ENCODE data around the gene ADGRF1.
"Not testable (repeated sequence)": the region's sequence is repeated elsewhere in the genome, so short reads cannot be mapped to it uniquely, and the experiment has no call there.

Gene ADGRF1

GRCh38 chr6:47042275-47042791 is at the start of gene ADGRF1:
ADGRF1 (minus strand) TSS chr6:47042332; CDS start chr6:47029061, 13,271 bp downstream.
- no peak for DNase-seq

- DNase-seq: no peak
These were observed 48.7 kb upstream of the ADGRF1 start for GRCh38 chr6:47090881-47091280.

DNA sequence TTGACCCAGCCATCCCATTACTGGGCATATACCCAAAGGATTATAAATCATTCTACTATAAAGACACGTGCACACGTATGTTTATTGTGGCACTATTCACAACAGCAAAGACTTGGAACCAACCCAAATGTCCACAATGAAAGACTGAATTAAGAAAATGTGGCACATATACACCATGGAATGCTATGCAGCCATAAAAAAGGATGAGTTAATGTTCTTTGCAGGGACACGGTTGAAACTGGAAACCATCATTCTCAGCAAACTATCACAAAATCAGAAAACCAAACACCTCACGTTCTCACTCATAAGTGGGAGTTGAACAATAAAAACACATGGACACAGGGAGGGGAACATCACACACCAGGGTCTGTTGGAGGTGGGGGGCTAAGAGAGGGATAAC is 47.3 kb upstream of the ADGRF1 start:
- not testable (repeated sequence) for DNase-seq

- no peak for DNase-seq
These were observed 44.1 kb upstream of the ADGRF1 start for GRCh38 chr6:47086051-47086770.

GRCh38 chr6:47084610-47085009 is 42.5 kb upstream of the ADGRF1 start:
- DNase-seq: no peak

DNA sequence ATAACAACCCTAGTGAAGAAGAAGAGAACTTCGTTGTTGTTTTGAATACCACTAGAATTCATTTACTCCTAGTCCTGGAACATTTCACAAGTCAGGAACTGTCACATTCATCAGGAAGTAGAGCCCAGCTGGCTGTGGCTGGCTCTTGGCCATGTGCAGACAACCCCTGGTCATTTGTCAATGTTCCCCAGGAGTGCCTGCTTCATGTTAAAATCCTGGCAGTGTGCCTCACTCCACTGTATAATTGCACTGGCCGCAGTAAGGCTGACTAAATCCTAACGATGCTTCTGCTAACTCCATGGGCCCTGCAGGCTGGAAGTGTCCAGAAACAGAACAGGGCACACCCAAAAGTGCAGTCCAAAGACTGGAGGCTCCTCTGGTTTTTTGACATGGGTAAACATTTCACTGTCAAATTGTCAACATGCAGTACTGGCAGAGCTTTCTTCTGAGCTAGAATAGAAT is 41.5 kb upstream of the ADGRF1 start:
- DNase-seq: no peak

DNA sequence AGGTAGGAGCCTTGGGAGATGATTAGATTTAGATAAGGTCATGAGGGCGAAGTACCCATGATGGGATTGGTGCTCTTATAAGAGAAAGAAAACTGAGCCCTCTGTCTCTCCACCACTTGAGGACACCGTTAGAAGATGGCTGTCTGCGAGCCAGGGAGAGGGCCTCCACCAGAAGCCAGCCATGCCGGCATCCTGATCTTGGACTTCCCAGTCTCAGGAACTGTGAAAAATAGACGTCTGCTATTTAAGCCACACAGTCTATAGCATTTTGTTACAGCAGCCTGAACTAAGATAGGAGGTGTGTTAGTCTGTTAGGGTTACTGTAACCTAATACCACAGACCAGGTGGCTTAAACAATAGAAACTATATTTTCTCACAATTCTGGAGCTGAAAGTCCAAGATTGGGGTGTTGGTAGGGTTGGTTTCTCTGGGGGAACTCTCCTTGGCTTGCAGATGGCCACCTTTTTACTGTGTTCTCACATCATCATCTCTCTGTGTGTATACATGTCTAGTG is 38.0 kb upstream of the ADGRF1 start:
- DNase-seq: no peak

GRCh38 chr6:47079638-47080037 is 37.5 kb upstream of the ADGRF1 start:
- no peak for DNase-seq

GRCh38 chr6:47078991-47079390 is 36.9 kb upstream of the ADGRF1 start:
- no peak for DNase-seq

- DNase-seq: no peak
These were observed 34.6 kb upstream of the ADGRF1 start for GRCh38 chr6:47076422-47077344.

GRCh38 chr6:47075741-47076421 is 33.7 kb upstream of the ADGRF1 start:
- no peak for DNase-seq

GRCh38 chr6:47075168-47075567 is 33.0 kb upstream of the ADGRF1 start:
- no peak for DNase-seq

DNA sequence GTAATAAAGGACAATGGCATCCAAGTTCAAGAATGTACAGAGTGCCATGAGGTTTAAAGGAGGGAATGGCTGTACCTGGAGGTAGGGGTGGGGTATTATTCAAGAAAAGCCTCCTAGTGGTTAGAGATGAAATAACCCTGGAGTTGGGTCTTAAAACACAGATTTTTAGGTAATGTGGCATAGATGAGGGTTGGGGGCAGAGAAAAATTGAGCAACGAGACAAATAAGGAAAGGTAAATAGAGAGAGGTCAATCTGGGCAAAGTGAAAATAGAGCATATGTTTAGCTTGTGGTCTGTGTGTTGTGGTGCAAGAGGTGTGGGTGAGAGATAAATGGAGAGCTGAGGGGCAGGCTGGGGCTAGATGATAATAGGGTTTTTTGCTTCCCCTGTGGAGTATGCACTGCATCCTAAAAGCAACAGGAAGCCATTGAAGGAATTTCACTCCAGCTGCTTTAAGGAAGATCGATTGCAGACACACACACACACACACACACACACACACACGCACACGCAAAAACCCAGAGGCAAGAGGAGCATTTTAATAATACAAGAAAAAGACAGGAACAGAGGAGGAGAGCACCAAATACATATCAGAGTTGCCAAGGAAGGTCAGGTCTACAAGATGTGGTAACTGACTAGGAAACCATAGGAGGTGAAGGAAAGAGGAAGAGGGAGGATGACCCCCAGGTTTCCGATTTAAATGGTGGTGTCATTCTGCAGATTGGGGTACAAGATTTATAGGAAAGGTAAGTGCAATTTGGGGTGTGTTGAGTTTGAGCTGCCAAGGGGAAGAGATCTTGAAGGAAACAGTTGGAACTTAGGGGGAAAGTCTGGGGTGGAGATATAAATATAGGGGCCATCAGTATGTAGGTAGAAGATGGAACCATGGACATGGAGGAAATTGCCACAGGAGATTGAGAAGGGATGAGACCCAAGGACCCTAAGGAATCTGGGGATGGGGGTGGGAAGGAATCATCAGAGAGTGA is 31.3 kb upstream of the ADGRF1 start:
- DNase-seq: no peak

- no peak for DNase-seq
These were observed 30.5 kb upstream of the ADGRF1 start for GRCh38 chr6:47072667-47073066.

GRCh38 chr6:47071681-47072080 is 29.5 kb upstream of the ADGRF1 start:
- no peak for DNase-seq

DNA sequence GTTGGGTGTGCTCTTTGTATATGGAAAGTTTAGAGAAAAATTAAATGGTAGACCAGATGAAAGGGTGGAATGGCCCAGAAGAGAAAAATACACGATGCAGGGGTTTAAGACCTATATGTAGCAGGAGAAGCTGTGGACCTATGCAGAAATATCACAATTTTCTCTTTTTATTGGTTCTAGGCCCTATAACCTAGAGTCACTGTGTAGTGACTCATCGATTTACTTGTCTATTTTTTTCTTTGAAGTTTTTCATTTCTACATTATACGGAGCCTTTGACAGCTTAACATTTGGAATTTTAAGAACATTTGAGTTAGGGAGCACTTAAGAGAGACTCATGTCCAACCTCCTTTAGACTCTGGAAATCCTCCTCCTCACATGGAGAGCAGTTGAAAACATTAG is 28.3 kb upstream of the ADGRF1 start:
- no peak for DNase-seq

- no peak for DNase-seq
These were observed 27.0 kb upstream of the ADGRF1 start for GRCh38 chr6:47069156-47069555.

GRCh38 chr6:47066418-47066817 is 24.3 kb upstream of the ADGRF1 start:
- no peak for DNase-seq

DNA sequence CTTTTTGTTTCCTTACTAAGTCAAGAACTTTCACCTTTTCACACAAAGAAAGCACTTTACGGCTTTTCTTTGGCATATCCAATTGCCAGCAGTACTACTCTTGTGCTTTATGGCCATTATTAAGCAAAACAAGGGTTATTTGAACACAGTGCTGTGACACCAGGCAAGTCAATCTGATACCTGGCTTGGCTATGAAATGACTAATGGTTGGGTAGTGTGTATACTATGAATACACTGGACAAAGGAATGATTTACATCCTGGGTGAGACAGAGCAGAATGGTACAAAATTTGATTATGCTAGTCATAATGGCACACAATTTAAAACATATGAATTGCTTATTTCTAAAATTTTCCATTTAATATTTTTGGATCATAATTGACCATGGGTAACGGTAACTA is 22.1 kb upstream of the ADGRF1 start:
- DNase-seq: no peak

DNA sequence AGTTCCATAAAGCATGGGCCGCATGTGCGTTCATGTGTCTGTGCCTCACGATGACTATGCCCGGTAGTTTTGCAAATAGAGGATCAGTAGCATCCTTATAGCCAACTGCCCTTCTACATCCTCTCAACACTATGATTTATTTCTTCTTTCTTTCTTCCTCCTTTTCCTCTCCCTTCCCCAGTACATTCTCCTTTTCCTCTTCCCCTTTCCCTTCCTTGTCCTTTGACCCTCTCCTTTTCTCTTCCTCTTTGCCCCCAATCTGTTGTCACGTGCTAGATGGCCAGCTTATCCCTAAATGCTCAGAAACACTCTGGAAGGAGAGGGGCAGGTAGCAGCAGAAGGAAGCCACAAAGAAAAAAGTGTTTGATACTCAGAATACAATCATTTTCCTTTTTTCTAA is 20.2 kb upstream of the ADGRF1 start:
- DNase-seq: no peak
